ENCODE results near the gene FGR. TPM values are rescaled to one million over a fixed set of nuclear protein-coding genes. Genes with fewer than 3 reads are reported as not detected.

The FGR gene
- total and polyA plus RNA-seq, 2 experiments from 2014 or later = 0.53 to 0.56 TPM

- Mint-ChIP-seq H3K36me3 (ENCODE audit: low read depth) (no peaks in the 10 kb centered on the region; the same call in 2 of the 3 replicates), H3K4me3 (no peak overlapping the region), H3K4me1 (peaks cover 32% of the 10 kb centered on the region), H3K27me3 (ENCODE audit: insufficient read depth, low read depth, poor library complexity) (peaks cover 16% of the 10 kb centered on the region), H3K27ac (no peak overlapping the region), H3K9me3 (no peaks in the 10 kb centered on the region)
- no peaks in the 10 kb centered on the region for H3K79me2 ChIP-seq (replicated peaks; ENCODE audit: insufficient read depth)
- no peak overlapping the region for H3K27ac ChIP-seq (ENCODE audit: low read depth)
- H3K9me2 ChIP-seq (ENCODE audit: insufficient read depth) = no peaks in the 10 kb centered on the region
- no peak overlapping the region for H3K4me2 ChIP-seq
- H3K4me1 ChIP-seq (ENCODE audit: insufficient read depth) = peaks cover 17% of the 10 kb centered on the region
- H2AFZ ChIP-seq = no peak overlapping the region
- TF ChIP-seq CTCF (conservative IDR thresholded peaks at IDR 0.05; ENCODE audit: low read depth in 2 of 2) (no peak), EZH2 (IDR thresholded peaks at IDR 0.05; ENCODE audit: low read depth, unreplicated experiment) (no peak), ZNF462 (CRISPR knock-in tag; IDR thresholded peaks at IDR 0.05) (no peak), POLR2AphosphoS5 (IDR thresholded peaks at IDR 0.05; ENCODE audit: low read depth) (no peak), NANOG (IDR thresholded peaks at IDR 0.05; ENCODE audit: borderline replicate concordance) (no peak), ZNF114 (CRISPR knock-in tag; IDR thresholded peaks at IDR 0.05) (no peak), REST (IDR thresholded peaks at IDR 0.05; ENCODE audit: unreplicated experiment) (no peak), STAT1 (IDR thresholded peaks at IDR 0.05; ENCODE audit: unreplicated experiment) (no peak), ETS1 (IDR thresholded peaks at IDR 0.05) (no peak), JUNB (IDR thresholded peaks at IDR 0.05; ENCODE audit: unreplicated experiment) (no peak), ZNF331 (CRISPR knock-in tag; IDR thresholded peaks at IDR 0.05; ENCODE audit: low read depth) (no peak), EZH2phosphoT487 (IDR thresholded peaks at IDR 0.05; ENCODE audit: unreplicated experiment) (no peak), CREB1 (CRISPR knock-in tag; IDR thresholded peaks at IDR 0.05; ENCODE audit: low read depth) (no peak)
- H3K4me3 ChIP-seq = no peak overlapping the region
- H3K36me3 ChIP-seq (ENCODE audit: insufficient read depth) = no peaks in the 10 kb centered on the region
- peaks cover 8% of the 10 kb centered on the region; the same call in 1 of the 2 replicates for H3K27me3 ChIP-seq (ENCODE audit: insufficient read depth)
- DNase-seq (ENCODE audit: low spot score) (no peak), ATAC-seq (no peak)
- H4K20me1 ChIP-seq (replicated peaks; ENCODE audit: insufficient read depth) = no peaks in the 10 kb centered on the region
- H3F3A ChIP-seq (replicated peaks; ENCODE audit: low read depth) = 0 out of 2 replicates have a peak, but pooled peaks cover 18% of the 10 kb centered on the region
Measured at GRCh38 chr1:27661412-27662075, 26.6 kb upstream of the FGR start.

All from GM23338 (cell line).